ENCODE measurements around the gene HIVEP1.

The HIVEP1 gene

GRCh38 chr6:12090714-12091113, 78.6 kb downstream of the HIVEP1 start (continued):
- TF ChIP-seq ZFP30 (CRISPR knock-in tag; IDR thresholded peaks at IDR 0.05) (no peak), CREB5 (CRISPR knock-in tag; IDR thresholded peaks at IDR 0.05; ENCODE audit: low read depth) (no peak), PPARA (CRISPR knock-in tag; IDR thresholded peaks at IDR 0.05; ENCODE audit: borderline replicate concordance) (no peak), BACH2 (CRISPR knock-in tag; IDR thresholded peaks at IDR 0.05; ENCODE audit: borderline replicate concordance) (no peak), ZC3H10 (CRISPR knock-in tag; IDR thresholded peaks at IDR 0.05) (no peak), ARNTL (CRISPR knock-in tag; IDR thresholded peaks at IDR 0.05; ENCODE audit: borderline replicate concordance, low read depth) (no peak), OSR1 (CRISPR knock-in tag; IDR thresholded peaks at IDR 0.05) (no peak), RARB (CRISPR knock-in tag; IDR thresholded peaks at IDR 0.05) (no peak), ZFP3 (CRISPR knock-in tag; IDR thresholded peaks at IDR 0.05) (no peak), TCF4 (CRISPR knock-in tag; IDR thresholded peaks at IDR 0.05; ENCODE audit: borderline replicate concordance) (no peak), SNAI2 (CRISPR knock-in tag; IDR thresholded peaks at IDR 0.05) (no peak), ZNF70 (CRISPR knock-in tag; IDR thresholded peaks at IDR 0.05) (no peak)

- no peak for TF ChIP-seq OSR1 (CRISPR knock-in tag; IDR thresholded peaks at IDR 0.05)
- TF ChIP-seq ZFP3 (CRISPR knock-in tag; IDR thresholded peaks at IDR 0.05), result no peak
- no peak for TF ChIP-seq ARNTL (CRISPR knock-in tag; IDR thresholded peaks at IDR 0.05; ENCODE audit: borderline replicate concordance, low read depth)
- no peak for TF ChIP-seq TCF4 (CRISPR knock-in tag; IDR thresholded peaks at IDR 0.05; ENCODE audit: borderline replicate concordance)
- ATAC-seq, result no peak
Measured at GRCh38 chr6:12092762-12093161, 80.7 kb downstream of the HIVEP1 start.

GRCh38 chr6:12094689-12095088, 82.6 kb downstream of the HIVEP1 start:
- ATAC-seq, result no peak
- TF ChIP-seq CREB5 (CRISPR knock-in tag; IDR thresholded peaks at IDR 0.05; ENCODE audit: low read depth), result no peak
- TF ChIP-seq BACH2 (CRISPR knock-in tag; IDR thresholded peaks at IDR 0.05; ENCODE audit: borderline replicate concordance), result no peak
- no peak for TF ChIP-seq TCF4 (CRISPR knock-in tag; IDR thresholded peaks at IDR 0.05; ENCODE audit: borderline replicate concordance)
- no peak for TF ChIP-seq RARB (CRISPR knock-in tag; IDR thresholded peaks at IDR 0.05)
- no peak for TF ChIP-seq ESRRG (CRISPR knock-in tag; IDR thresholded peaks at IDR 0.05)
- no peak for TF ChIP-seq ISL1 (CRISPR knock-in tag; IDR thresholded peaks at IDR 0.05)
- no peak for TF ChIP-seq SNAI2 (CRISPR knock-in tag; IDR thresholded peaks at IDR 0.05)
- TF ChIP-seq POU6F1 (CRISPR knock-in tag; IDR thresholded peaks at IDR 0.05; ENCODE audit: borderline replicate concordance, low read depth), result no peak
- no peak for TF ChIP-seq OSR1 (CRISPR knock-in tag; IDR thresholded peaks at IDR 0.05)
- no peak for TF ChIP-seq ZNF8 (CRISPR knock-in tag; IDR thresholded peaks at IDR 0.05)
- TF ChIP-seq ZFP30 (CRISPR knock-in tag; IDR thresholded peaks at IDR 0.05), result no peak

GRCh38 chr6:12096342-12096741, 84.2 kb downstream of the HIVEP1 start:
- no peak for ATAC-seq
- TF ChIP-seq OSR1 (CRISPR knock-in tag; IDR thresholded peaks at IDR 0.05), result no peak
- no peak for TF ChIP-seq TSHZ2 (CRISPR knock-in tag; IDR thresholded peaks at IDR 0.05)
- no peak for TF ChIP-seq BACH2 (CRISPR knock-in tag; IDR thresholded peaks at IDR 0.05; ENCODE audit: borderline replicate concordance)
- TF ChIP-seq PPARA (CRISPR knock-in tag; IDR thresholded peaks at IDR 0.05; ENCODE audit: borderline replicate concordance), result no peak
- TF ChIP-seq RARB (CRISPR knock-in tag; IDR thresholded peaks at IDR 0.05), result no peak
- TF ChIP-seq SNAI2 (CRISPR knock-in tag; IDR thresholded peaks at IDR 0.05), result no peak
- TF ChIP-seq CSDC2 (CRISPR knock-in tag; IDR thresholded peaks at IDR 0.05), result no peak
- no peak for TF ChIP-seq CSRNP3 (CRISPR knock-in tag; IDR thresholded peaks at IDR 0.05)
- no peak for TF ChIP-seq ZFP3 (CRISPR knock-in tag; IDR thresholded peaks at IDR 0.05)
- TF ChIP-seq ISL1 (CRISPR knock-in tag; IDR thresholded peaks at IDR 0.05), result no peak
- no peak for TF ChIP-seq CREB5 (CRISPR knock-in tag; IDR thresholded peaks at IDR 0.05; ENCODE audit: low read depth)
- no peak for TF ChIP-seq TCF4 (CRISPR knock-in tag; IDR thresholded peaks at IDR 0.05; ENCODE audit: borderline replicate concordance)
- no peak for TF ChIP-seq ZNF70 (CRISPR knock-in tag; IDR thresholded peaks at IDR 0.05)
- TF ChIP-seq ZC3H10 (CRISPR knock-in tag; IDR thresholded peaks at IDR 0.05), result no peak
- no peak for TF ChIP-seq ESRRG (CRISPR knock-in tag; IDR thresholded peaks at IDR 0.05)
- TF ChIP-seq POU6F1 (CRISPR knock-in tag; IDR thresholded peaks at IDR 0.05; ENCODE audit: borderline replicate concordance, low read depth), result no peak
- no peak for TF ChIP-seq GLIS3 (CRISPR knock-in tag; IDR thresholded peaks at IDR 0.05)
